ENCODE measurements around the gene DNMBP.

The DNMBP gene

GRCh38 chr10:99858849-99859248 is 150.9 kb downstream of the DNMBP start:
- Histone ChIP-seq H3K27ac (replicated peaks) (no peak overlapping the region), H3K4me3 (replicated peaks; ENCODE audit: insufficient read depth, low read length) (no peak overlapping the region), H3K27me3 (ENCODE audit: insufficient read depth, poor library complexity, severe bottlenecking) (no peaks in the 10 kb centered on the region)
- no peak for DNase-seq (ENCODE audit: low read depth in 1 of 2, low spot score in 1 of 2)
- TF ChIP-seq POLR2AphosphoS5 (IDR thresholded peaks at IDR 0.05; ENCODE audit: low read depth) (no peak), SPI1 (IDR thresholded peaks at IDR 0.05; ENCODE audit: borderline replicate concordance, low read depth) (no peak)

GRCh38 chr10:99855479-99856071 is 154.2 kb downstream of the DNMBP start:
- no peak for TF ChIP-seq SPI1 (IDR thresholded peaks at IDR 0.05; ENCODE audit: borderline replicate concordance, low read depth)
- no peak overlapping the region for H3K27ac ChIP-seq (replicated peaks)
- no peak for DNase-seq (ENCODE audit: low read depth in 1 of 2, low spot score in 1 of 2)
- H3K4me3 ChIP-seq (replicated peaks; ENCODE audit: insufficient read depth, low read length), result no peak overlapping the region
- H3K27me3 ChIP-seq (ENCODE audit: insufficient read depth, poor library complexity, severe bottlenecking), result no peaks in the 10 kb centered on the region

GRCh38 chr10:99854860-99855259 is 154.9 kb downstream of the DNMBP start:
- TF ChIP-seq SPI1 (IDR thresholded peaks at IDR 0.05; ENCODE audit: borderline replicate concordance, low read depth) (no peak), GABPA (IDR thresholded peaks at IDR 0.05; ENCODE audit: low read depth) (no peak), CTCF (IDR thresholded peaks at IDR 0.05; ENCODE audit: insufficient read depth, low read length) (no peak), POLR2AphosphoS5 (IDR thresholded peaks at IDR 0.05; ENCODE audit: low read depth) (no peak), REST (IDR thresholded peaks at IDR 0.05; ENCODE audit: insufficient replicate concordance, low read depth) (no peak)
- peak in 1 of 2 experiments; percentile 40 for DNase-seq (ENCODE audit: low read depth in 1 of 2, low spot score in 1 of 2)

GRCh38 chr10:99853655-99854054 is 156.1 kb downstream of the DNMBP start:
- no peak overlapping the region for H3K4me3 ChIP-seq (replicated peaks; ENCODE audit: insufficient read depth, low read length)
- no peak overlapping the region for H3K27ac ChIP-seq (replicated peaks)
- no peaks in the 10 kb centered on the region for H3K27me3 ChIP-seq (ENCODE audit: insufficient read depth, poor library complexity, severe bottlenecking)
- no peak for DNase-seq (ENCODE audit: low read depth in 1 of 2, low spot score in 1 of 2)
- TF ChIP-seq GABPA (IDR thresholded peaks at IDR 0.05; ENCODE audit: low read depth), result no peak
- no peak for TF ChIP-seq POLR2AphosphoS5 (IDR thresholded peaks at IDR 0.05; ENCODE audit: low read depth)
- TF ChIP-seq SPI1 (IDR thresholded peaks at IDR 0.05; ENCODE audit: borderline replicate concordance, low read depth), result no peak
- TF ChIP-seq CTCF (IDR thresholded peaks at IDR 0.05; ENCODE audit: insufficient read depth, low read length), result no peak
- TF ChIP-seq REST (IDR thresholded peaks at IDR 0.05; ENCODE audit: insufficient replicate concordance, low read depth), result no peak

More at GRCh38 chr10:99854860-99855259, 154.9 kb downstream of the DNMBP start:
- Histone ChIP-seq H3K4me3 (replicated peaks; ENCODE audit: insufficient read depth, low read length) (no peak overlapping the region), H3K27ac (replicated peaks) (no peak overlapping the region), H3K27me3 (ENCODE audit: insufficient read depth, poor library complexity, severe bottlenecking) (no peaks in the 10 kb centered on the region)

Data from HL-60 (cell line).